GM08714 (cell line): ENCODE results near the gene RPS18.
"Not testable (repeated sequence)": the region's sequence is repeated elsewhere in the genome, so short reads cannot be mapped to it uniquely, and the experiment has no call there.

Experiments used
- H3K4me3 ChIP-seq: fragments of 200-500 bp; sonication (Bioruptor generic); 2 replicates; pipeline ENCODE4 v1.5.1; 2014; ENCODE audit warnings: mild to moderate bottlenecking, low read length, inconsistent platforms
- ZNF274 ChIP-seq: IDR thresholded peaks from 2 replicates; pipeline ENCODE4 v1.6.1; 2012; ENCODE audit warnings: mild to moderate bottlenecking, low read depth, low read length

Gene RPS18

DNA sequence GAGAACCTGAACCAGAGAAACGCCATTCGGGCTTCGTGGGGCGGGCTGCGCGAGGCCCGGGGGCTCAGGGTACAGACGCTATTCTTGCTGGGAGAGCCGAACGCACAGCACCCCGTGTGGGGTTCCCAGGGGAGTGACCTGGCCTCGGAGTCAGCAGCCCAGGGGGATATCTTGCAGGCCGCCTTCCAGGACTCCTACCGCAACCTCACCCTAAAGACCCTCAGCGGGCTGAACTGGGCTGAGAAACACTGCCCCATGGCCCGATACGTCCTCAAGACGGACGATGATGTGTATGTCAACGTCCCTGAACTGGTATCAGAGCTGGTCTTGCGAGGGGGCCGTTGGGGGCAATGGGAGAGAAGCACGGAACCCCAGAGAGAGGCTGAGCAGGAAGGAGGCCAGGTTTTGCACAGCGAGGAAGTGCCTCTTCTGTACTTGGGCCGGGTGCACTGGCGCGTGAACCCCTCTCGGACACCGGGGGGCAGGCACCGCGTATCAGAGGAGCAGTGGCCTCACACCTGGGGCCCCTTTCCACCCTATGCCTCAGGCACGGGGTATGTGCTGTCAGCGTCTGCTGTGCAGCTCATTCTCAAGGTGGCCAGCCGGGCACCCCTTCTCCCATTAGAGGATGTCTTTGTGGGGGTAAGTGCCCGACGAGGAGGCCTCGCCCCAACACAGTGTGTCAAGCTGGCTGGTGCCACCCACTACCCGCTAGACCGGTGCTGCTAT, 6.0 kb downstream of the RPS18 start:
- no peak for TF ChIP-seq ZNF274
- H3K4me3 ChIP-seq, result peak overlapping the region; percentile 95; the same call in 1 of the 2 replicates

DNA sequence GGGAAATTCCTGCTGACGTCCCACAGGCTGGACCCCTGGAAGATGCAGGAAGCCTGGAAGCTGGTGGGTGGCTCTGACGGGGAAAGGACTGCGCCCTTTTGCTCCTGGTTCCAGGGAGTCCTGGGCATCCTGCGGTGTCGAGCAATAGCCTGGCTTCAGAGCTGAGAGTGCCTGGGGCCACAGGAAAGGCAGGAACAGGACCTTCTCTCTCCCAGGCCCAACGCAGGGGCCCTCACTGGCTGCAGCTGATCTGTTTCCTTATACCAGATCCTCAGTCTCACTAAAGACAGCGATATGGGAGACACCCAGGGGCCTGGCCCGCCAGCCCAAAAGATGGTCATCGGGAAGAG, 6.5 kb downstream of the RPS18 start:
- no peak for TF ChIP-seq ZNF274
- H3K4me3 ChIP-seq, result no peak overlapping the region; the same call in 1 of the 2 replicates

DNA sequence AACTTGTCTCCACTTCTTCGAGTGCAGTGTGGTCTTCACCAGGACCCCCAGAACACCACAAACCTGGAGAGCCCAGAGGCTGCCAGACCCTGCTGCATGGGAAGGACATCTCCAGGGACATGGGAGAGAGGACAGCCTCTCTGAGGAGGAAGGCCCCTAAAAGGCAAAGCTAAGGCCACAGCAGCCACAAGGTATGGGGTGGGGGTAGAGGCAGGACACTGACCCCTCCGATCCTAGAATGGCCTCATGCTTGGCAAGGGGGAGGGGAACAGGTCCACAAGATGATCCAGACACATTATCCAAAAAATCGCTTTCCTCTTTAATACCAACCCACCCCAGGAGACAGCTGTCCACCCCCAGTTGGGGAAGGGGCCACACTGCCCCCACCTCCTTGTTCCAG, 6.9 kb downstream of the RPS18 start:
- TF ChIP-seq ZNF274, result no peak
- no peak overlapping the region for H3K4me3 ChIP-seq

DNA sequence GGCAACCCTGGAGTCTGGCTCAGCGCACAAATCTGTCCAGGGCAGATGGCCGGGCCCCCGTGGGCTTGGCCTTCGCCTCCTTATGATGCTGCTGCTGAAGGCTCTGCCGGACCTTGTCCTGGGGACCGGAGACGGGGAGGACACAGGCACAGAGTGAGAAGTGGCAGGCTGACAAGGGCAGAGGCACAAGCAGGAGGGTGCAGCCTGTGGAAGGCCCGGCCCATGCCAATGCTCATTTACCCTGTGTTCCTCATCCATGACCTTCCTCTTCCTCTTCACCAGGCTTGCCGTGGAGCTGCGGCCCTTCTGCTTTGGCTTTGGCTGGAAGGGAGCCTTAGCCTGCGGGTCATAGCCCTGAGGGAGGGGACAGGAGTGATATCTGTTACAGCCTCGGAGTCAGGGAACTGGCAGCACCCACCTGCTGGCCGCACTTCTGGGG, 7.4 kb downstream of the RPS18 start:
- no peak for TF ChIP-seq ZNF274
- no peak overlapping the region for H3K4me3 ChIP-seq

DNA sequence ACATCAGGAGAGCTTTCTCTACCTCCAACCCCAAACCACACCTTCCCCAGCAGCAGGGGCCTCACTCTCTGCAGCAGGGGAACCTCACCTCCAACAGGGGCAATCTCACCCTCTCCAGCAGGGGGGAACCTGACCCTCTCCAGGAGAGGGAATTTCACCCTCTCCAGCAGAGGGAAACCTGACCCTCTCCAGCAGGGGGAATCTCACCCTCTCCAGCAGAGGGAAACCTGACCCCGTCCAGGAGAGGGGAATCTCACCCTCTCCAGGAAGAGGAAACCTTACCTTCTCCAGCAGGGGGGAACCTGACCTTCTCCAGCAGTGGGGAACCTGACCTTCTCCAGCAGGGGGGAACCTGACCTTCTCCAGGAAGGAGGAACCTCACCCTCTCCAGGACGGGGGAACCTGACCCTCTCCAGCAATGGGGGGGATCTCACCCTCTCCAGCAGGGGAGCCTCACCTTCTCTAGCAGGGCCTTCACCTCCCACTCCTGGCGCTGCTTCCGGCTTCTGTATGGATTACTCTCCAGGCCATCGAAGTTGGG, 8.2 kb downstream of the RPS18 start:
- no peak for TF ChIP-seq ZNF274

DNA sequence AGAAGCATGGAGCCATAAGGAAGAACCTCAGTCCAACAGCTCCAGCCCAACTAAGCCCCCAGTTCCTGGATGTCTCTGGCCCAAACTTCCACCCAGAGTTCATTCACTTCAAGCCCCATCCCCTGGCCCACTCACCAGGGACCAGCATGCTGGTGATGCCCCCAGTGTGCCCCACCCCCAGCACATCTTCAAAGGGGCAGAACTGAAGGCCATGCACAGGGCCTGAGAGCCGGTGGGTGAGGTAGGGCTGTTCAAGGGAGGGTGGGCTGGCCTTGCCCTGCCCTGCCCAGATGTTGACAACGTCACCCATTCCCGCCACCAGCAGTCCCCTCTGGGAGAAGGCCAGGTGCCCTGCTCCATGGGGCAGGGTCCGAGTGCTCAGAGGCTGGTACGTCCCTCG, 8.7 kb downstream of the RPS18 start:
- H3K4me3 ChIP-seq, result no peak overlapping the region
- no peak for TF ChIP-seq ZNF274

More for the DNA sequence above, 8.2 kb downstream of the RPS18 start:
- no peak overlapping the region for H3K4me3 ChIP-seq

DNA sequence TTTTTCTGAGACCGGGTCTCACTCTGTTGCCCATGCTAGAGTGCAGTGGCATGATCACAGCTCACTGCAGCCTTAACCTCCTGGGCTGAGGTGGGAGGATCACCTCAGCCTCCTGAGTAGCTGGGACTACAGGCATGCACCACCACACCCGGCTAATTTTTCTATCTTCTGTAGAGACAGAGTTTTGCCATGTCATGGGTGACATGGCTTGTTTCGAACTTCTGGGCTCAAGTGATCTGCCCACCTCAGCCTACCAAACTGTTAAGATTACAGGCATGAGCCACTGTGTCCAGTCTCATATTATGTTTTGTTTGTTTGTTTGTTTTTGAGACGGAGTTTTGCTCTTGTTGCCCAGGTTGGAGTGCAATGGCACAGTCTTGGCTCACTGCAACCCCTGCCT, 13.3 kb downstream of the RPS18 start:
- H3K4me3 ChIP-seq, result not testable (repeated sequence)

DNA sequence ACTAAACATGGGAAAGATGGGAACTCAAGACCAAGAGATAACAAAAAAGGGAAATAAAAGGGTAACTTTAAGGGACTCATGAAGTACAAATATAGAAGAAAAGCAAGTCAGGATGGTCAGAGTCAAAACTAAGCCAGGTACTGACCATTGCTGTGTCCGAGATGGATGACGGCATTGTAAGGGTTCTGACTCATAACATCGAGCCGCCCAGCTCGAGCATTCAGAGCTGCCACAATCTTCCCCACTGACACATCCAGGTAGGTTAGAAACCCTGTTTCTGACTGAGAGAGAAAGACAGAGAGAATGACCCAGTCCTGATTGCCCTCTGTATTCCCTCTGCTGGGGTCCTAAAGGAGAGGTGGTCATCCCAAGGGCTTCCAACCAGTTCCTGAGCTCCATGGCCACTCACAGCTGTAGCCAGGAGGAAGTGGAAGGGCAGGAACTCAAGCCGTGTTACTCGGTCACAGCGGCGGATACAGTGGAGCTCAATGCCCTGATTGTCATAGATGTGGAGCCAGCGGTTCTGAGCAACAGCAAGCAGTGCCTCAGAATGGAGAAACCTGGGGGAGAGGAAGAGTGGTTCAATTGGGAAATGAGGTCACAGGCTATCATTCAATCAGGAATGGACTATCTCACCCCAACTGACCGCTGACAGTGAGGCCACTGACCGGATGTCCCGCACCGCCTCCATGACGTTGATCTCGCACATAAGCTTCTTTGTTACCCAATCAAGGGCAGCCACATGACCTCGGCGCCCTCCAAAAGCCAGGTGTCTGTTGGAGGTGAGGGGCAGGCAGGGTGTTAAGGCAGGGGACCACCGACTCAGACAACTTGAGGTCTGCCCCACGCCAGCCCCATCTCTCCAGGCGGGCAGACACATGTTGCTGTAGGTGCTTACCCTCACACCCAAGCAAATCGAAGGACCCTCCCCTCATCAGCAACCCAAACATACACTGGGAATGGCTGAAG, 15.4 kb downstream of the RPS18 start:
- H3K4me3 ChIP-seq, result no peak overlapping the region
- no peak for TF ChIP-seq ZNF274

DNA sequence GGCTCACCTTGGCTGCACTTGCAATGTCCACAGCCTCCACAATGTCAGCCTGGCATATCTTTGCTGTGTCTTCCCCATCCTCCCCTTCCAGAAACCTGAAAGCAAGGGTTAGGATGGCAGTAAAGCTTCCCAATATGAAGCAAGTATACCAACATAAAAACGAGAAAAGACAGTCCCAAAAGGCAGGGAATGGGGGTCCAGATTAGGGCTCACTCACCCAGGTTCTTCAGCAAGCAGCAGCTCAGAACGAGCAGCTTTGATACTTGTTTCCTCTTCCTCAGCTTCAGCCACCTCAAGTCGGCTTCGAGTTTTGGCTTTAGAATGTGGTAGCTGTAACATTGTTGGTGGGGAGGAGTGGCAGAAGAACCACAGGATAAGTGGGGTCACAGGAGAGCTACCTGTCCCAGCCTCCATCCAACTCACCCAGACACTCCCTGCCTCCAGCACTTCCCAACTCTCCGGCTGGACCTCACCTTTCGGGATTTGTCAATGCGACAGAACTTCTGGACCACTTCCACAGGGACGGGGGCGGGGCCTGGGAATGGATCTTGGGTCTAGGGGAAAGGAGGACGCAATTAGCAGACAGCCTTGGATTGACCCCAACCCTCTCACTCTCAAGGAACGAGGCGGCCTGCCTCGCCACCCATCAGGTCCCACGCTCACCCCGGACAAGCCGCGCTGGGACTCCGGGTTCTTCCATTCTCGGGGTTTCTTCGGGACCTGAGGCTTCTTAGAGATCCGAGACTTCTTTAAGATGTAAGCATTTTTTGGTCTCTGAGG, 16.5 kb downstream of the RPS18 start:
- TF ChIP-seq ZNF274, result no peak
- H3K4me3 ChIP-seq, result peak overlapping the region; percentile 83

DNA sequence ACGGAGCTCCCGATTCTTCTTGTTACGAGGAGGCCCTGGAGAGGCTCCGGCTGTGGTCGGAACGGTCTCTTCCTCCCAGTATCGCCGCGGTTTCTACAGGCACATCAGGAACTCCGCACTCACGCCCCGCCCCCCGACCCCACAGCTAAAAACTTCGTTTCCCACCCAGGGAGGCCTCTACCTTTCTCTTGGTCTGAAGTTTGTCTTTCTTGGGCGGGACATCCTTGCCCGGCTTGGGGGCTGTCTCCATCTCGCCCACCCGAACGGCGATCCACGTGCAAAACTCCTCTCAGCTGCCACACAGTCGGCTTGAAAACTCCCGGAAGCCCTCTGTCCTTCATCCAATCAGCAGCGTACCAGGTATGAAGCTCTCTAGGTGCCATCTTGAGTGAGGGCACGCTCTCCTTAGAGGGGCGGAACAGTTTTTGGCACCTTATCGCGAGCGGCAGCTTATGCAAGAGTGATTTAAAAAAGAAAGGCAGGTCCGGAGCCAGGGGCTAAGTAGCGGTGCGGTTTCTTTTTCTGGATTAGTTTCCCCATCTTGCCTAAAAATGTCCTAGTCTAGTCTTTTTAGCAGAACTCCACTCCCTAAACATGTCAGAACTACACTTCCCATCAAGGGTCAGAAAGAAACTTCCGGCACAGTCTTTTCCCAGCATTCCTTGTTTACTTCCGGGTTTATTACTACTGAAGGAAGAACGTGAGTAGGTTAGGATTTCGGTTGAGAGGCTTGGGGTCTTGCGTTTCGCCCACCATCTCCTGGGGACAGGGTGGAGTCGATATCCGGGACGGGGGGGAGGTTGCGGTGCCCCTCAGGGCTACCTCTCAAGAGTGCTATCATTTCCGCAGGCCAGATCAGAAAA, 17.3 kb downstream of the RPS18 start, which contains the start of the genes PFDN6 and WDR46:
TSS of gene PFDN6 (plus strand) at position 681 of the 863 bp plus-strand sequence. CDS start 256 bp downstream, outside the sequence.
TSS of gene WDR46 (minus strand) at position 319 of the 863 bp plus-strand sequence. CDS start at position 250, 69 bp downstream.
- no peak for TF ChIP-seq ZNF274
- peak within 1 kb of the TSS; percentile 83 for H3K4me3 ChIP-seq

DNA sequence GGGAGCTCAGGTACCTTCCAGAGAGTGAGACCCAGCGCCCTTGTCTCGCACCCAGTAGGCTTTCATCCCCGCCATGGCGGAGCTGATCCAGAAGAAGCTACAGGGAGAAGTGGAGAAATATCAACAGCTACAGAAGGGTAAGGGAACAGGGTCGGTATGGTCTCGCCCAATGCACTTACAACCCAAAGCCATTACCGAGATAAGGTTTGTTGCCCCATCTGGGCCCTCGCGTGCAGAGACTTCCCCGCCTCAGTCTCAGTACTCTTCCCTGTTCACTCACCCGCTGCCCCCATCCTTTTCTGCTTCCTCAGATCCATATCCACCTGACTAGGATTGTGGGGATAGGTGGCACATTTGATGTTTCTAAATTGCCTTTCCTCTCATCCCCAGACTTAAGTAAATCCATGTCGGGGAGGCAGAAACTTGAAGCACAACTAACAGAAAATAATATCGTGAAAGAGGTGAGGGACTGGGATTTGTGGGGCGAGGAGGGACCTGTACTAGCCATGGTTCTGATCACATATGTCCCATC, 18.0 kb downstream of the RPS18 start:
- peak overlapping the region; percentile 83 for H3K4me3 ChIP-seq
- no peak for TF ChIP-seq ZNF274

DNA sequence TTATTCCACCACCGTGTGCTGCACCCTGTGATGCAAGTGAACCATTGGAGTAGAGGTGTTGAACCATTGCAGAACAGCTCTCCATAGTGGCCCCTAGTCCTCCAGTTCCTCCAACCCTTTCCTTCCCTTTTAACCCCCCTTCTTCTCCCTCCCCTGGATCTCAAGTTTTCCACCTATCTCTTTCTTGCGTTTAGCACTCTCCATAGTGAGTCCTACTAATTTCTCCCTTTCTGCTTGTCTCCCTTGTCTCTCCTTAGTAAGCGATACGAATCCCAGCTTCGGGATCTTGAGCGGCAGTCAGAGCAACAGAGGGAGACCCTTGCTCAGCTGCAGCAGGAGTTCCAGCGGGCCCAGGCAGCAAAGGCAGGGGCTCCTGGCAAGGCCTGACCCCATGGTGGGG, 18.6 kb downstream of the RPS18 start:
- no peak for TF ChIP-seq ZNF274
- H3K4me3 ChIP-seq, result peak overlapping the region; percentile 83
